Measurements from ENCODE around the gene BNC2.

Gene BNC2

GRCh38 chr9:16811987-16812685 lies 58.3 kb downstream of the BNC2 start:
- DNase-seq: no peak

GRCh38 chr9:16809912-16810610 lies 60.4 kb downstream of the BNC2 start:
- DNase-seq: no peak

GRCh38 chr9:16806674-16807073 lies 63.8 kb downstream of the BNC2 start:
- no peak for DNase-seq

- no peak for DNase-seq
Measured at GRCh38 chr9:16803648-16804047, 66.8 kb downstream of the BNC2 start.

DNA sequence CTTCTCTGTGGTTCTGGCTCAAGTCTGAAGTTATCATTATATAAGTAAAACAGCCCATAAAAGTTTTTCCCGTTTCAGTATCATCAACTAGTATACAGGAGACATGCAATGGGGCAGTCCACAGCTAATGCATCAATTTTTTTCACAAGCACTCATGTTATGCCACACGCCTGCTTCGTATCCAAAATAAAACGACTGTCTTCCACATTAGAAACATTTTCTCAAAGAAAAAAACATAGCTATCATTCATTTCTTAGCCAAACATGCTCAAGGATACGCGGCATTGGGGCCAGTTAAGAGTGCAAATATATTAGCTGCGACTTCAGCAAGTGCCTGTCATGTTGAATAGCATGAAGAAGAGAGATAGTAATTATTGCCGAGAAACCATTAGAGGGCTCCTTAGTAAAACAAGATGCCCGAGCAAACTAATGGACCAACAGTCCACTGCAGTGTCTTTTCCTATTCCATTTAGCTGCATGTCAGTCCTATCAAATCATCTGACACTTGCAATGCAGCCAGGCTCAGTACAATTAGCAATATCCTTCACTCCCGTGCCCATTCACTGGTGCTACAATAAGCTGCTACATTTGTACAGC lies 68.5 kb downstream of the BNC2 start:
- no peak for DNase-seq

GRCh38 chr9:16796304-16796825 lies 74.1 kb downstream of the BNC2 start:
- no peak for DNase-seq

DNA sequence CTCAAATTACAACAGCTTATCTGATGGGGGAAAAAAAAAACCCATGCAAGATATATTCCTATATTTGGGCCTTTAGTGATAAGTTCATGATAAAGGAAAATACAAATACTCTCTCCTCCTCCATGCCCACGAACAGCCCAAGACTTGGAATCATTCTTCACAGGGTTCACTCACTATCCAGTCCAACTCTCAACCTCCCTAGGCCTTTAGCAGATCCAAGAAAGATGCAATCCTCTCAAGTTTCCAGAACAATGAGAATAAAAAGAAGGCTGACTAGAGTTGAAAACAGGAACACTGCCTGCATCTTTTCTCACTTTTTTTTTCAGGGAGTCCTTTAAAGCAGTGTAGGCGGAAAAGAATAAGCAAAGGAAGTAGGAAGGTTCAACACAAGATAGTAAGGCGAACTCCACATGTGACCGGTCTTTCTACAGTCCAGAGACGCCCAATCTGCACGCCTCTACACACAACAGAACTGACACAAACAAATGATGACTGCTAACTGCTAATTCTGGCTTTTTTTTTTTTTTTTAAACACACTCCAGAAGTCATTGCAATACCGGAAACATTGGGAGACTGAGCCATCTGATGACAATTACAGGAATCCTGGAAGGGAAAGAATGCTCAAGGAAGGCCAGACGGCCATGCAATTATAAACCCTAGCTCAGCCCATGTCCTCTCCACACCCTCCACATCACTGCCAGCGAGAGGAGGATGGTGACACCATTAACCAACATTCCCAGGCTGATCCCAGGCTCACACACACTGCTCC lies 75.4 kb downstream of the BNC2 start:
- no peak for DNase-seq

- no peak for DNase-seq
Measured at GRCh38 chr9:16794103-16794502, 76.4 kb downstream of the BNC2 start.

DNA sequence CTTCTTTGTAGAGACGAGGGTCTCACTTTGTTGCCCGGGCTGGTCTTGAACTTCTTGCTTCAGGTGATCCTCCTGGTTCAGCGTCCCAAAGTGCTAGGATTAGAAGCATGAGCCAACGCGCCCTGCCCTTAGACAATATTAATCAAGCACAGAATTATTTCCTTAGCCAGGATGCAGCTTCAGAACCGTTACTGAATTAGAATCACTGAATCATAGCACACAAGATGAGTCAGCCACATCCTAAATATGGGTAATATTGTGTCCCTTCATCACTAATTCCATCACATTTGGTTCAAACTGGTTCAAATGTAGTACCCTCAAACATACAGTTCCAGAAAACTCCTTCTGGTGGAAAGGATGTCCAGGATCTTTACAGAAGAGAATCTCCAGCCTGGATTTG lies 82.7 kb downstream of the BNC2 start:
- no peak for DNase-seq

GRCh38 chr9:16784002-16784401 lies 86.5 kb downstream of the BNC2 start:
- DNase-seq: no peak

DNA sequence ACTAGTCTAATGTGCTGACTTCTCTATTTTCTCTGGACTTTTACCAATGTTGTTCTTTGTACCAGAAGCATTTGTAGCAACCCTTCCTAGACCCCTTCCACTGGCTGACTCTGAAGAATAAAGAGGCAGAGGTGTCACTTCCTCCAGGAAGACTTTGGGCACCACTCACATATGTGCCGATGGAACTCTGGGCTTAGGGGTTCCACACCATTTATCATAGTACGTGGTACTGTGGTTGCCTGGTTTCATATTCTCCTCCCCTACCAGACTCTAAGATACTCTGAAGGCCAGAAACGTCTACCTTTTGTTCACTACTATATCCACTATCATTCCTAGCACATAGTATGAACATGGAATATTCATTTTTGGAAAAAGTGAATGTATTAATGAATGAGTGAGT lies 88.0 kb downstream of the BNC2 start:
- DNase-seq: no peak

GRCh38 chr9:16775330-16775729 lies 95.1 kb downstream of the BNC2 start:
- DNase-seq: no peak

GRCh38 chr9:16773617-16774016 lies 96.9 kb downstream of the BNC2 start:
- DNase-seq: no peak

DNA sequence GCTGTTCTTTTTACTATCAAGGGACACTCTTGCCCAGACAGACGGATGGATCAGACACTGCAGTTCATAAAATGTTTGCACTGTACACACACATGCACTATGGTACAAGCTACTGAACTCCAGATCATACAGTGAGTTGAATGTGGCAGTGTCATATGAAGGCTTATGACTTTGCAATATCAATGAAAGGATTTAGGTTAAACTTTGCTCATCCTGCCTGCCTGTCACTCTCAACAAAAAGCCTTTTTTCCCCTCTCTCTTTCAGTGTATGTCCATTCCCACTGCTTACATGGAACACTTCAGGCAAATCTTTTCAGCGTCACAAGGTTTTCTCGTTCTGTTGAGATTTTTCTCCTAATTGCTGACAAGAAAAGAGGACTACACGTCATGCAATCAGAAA lies 97.4 kb downstream of the BNC2 start:
- no peak for DNase-seq

DNA sequence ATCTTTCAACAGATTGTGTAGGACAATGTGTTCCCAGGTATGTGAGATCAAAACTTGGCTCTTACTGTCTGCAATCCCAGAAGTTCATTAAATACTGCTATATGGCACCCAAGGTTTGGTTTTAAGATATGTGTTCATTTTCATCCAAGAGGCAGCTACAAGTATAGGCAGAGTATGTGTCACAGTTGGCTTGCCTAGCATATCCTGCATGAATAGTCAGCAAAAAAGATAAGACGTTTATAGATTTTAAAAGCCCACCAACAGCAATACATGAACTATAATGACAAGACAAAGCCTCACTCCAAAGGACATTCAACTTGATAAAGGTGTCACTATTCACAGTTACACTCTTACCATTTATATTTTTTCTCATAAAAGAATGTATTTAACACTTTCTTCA lies 99.1 kb downstream of the BNC2 start:
- no peak for DNase-seq

- DNase-seq: no peak
Measured at GRCh38 chr9:16769291-16769690, 101.2 kb downstream of the BNC2 start.

DNA sequence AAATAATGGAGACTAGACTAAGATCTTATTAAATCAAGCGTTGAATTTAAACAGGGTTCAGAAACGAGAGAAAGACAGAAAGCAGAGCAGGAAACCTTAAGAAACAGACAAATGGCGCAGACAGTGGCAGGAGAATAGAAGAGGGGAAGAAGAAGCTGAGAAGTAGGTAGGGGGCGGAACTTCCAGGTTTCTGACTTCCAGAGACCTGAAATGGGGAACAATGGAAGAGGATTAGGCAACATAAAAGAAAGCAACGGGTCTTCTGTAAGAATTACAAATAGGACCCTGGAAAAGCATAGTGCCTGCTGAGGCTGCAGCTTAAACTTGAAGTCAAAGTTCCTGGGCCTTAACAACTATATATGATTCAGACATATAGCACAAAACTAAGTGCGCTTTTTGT lies 101.7 kb downstream of the BNC2 start:
- no peak for DNase-seq

GRCh38 chr9:16767366-16767765 lies 103.1 kb downstream of the BNC2 start:
- DNase-seq: no peak

- DNase-seq: no peak
Measured at GRCh38 chr9:16763946-16764345, 106.5 kb downstream of the BNC2 start.

DNA sequence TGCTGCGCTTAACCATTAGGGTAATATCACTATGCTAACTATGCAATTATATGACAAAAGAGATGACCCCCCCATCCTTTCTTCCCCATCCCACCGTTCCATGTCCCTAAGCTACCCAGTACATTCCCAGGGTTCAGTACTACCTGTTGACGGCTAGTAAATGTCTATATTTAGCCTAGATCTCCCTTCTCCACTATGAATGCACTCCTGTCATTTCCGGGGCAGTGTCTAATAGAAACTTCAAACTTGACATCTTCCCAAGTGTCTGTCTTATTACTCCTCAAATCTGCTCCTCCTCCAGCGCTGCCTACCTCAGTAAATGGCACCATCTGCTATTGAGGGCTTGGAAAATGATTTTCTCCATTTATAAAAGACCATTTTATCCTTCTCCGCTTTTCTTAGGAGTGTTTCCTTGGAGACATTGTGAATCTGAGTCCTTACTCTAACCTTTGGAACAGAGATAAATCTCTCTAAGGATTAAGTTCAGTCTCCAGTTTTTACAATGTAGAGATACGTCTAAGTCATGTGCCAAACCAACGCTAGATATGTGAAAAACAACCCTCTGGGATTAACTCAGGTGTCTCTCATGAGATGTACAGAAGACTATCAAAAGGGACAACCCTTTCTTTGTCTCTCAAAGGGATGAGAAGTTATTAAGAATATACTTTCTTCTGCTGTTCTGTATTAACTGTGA lies 114.9 kb downstream of the BNC2 start:
- DNase-seq: no peak

- DNase-seq: no peak
Measured at GRCh38 chr9:16754662-16755061, 115.8 kb downstream of the BNC2 start.

GRCh38 chr9:16753256-16753655 lies 117.2 kb downstream of the BNC2 start:
- DNase-seq: no peak

DNA sequence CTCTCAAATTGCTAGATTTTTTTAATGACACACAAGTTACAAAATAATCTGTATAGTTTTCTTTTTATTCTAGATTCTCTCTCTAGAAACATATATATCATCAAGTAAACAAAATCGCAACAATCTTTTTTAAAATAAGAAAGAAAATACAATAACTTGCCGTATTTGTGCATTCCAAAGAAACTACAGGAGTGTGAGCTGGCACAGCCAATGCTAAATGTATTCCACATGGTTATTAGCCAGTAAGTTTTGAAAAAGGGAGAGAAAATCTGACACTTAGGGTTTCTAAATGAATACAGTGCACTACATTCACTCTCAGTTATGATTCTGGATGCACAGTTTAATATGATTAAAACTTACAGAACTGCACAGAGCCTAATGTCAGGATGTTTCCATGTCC lies 117.9 kb downstream of the BNC2 start:
- no peak for DNase-seq

Data from DMS79 treated with DMSO at 0.1 percent for 48 hours (cell line).